Activated T-helper 1 cell treated with anti-CD3 and anti-CD28 coated beads, Interleukin-12 subunit alpha, Interleukin-12 subunit beta, Interleukin-2, Interleukin-4 antibody, amounts not matched to agents 30 ng/mL and 10 ng/mL and 1 ng/mL, durations not matched to agents 14 hours and 24 hours and 36 hours (primary cell): Measurements from ENCODE around the gene TMC7. TPM values are rescaled to one million over a fixed set of nuclear protein-coding genes. Genes with fewer than 3 reads are reported as not detected.
"Not testable (repeated sequence)": the region's sequence is repeated elsewhere in the genome, so short reads cannot be mapped to it uniquely, and the experiment has no call there.

ENCODE experiments used
- DNase-seq: peaks from one replicate; pipeline ENCODE4 v3.0.0; 2021; ENCODE audit warnings: low spot score
- H3K27ac Mint-ChIP-seq: one replicate; pipeline ENCODE4 v1.8.0; 2021; ENCODE audit warnings: mild to moderate bottlenecking, mixed read lengths
- H3K27me3 Mint-ChIP-seq: one replicate; pipeline ENCODE4 v1.8.0; 2022; ENCODE audit warnings: mild to moderate bottlenecking, moderate library complexity, mixed read lengths; ENCODE audit not compliant: insufficient read depth
- H3K36me3 Mint-ChIP-seq: one replicate; pipeline ENCODE4 v1.8.0; 2021; ENCODE audit warnings: low read depth, mixed read lengths
- H3K4me1 Mint-ChIP-seq: one replicate; pipeline ENCODE4 v1.8.0; 2021; ENCODE audit warnings: low read depth, mixed read lengths
- H3K4me3 Mint-ChIP-seq: one replicate; pipeline ENCODE4 v1.8.0; 2021; ENCODE audit warnings: mild to moderate bottlenecking, moderate library complexity, mixed read lengths
- H3K9me3 Mint-ChIP-seq: one replicate; pipeline ENCODE4 v1.8.0; 2021; ENCODE audit warnings: mixed read lengths
- intact Hi-C: fragments of 100-400 bp; cut with micrococcal nuclease; formaldehyde crosslinking; loops from one replicate; pipeline ENCODE4 v1.15.1; 2024
- total RNA-seq: library from RNA; stranded (reverse); gene quantifications from 2 replicates; pipeline ENCODE4 v1.2.3, GENCODE V29; 2022

TMC7 gene
- total RNA-seq: 0.05 TPM in 1 of 2 replicates, not detected in the other

DNA sequence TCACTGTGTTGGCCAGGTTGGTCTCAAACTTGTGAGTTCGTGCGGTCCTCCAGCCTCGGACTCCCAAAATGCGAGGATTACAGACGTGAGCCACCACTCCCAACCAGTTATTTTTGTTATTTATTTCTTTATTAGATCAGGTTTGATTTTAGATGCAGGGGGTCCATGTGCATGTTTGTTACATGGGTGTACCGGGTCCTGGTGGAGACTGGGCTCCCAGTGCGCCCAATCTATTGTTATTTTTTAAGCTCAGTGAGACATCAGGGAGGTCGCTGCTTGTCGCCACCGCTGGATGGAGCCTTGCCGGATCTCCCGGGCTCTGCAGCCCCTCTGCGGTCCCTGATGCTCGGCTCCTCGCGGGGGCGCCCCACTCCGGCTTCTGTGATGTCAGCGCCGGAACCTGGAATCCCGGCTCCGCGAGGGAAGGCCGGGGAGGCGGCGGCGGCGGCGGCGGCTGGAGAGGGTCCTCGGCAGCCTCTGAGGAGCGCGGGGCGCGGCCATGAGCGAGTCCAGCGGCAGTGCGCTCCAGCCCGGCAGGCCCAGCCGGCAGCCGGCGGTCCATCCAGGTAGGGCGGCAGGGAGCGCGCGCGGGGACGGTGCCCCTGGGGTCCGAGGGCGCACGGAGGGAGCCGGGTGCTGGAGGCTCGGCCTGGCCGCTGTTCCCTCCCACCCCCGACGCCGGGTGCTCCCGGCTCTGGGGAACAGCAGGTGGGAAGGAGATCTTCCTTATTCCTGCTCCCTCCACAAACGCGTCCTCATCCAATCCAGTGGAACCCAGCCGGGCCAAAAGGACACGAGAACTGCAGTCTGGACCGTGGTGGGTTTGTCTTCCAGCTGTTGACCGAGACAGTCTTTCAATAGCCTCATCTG lies at the start of gene TMC7:
Gene TMC7, plus strand, starts transcription at position 370 of the 870 bp plus-strand sequence. Its CDS starts 130 bp downstream, at position 500.
- DNase-seq: no peak
- Mint-ChIP-seq H3K4me3 (no peak within 1 kb of the TSS), H3K4me1 (no peaks in the 10 kb centered on the region), H3K27me3 (peaks cover 47% of the 10 kb centered on the region), H3K36me3 (no peaks in the 10 kb centered on the region), H3K27ac (no peak within 1 kb of the TSS), H3K9me3 (no peaks in the 10 kb centered on the region)
- intact Hi-C loops: no loop called here

DNA sequence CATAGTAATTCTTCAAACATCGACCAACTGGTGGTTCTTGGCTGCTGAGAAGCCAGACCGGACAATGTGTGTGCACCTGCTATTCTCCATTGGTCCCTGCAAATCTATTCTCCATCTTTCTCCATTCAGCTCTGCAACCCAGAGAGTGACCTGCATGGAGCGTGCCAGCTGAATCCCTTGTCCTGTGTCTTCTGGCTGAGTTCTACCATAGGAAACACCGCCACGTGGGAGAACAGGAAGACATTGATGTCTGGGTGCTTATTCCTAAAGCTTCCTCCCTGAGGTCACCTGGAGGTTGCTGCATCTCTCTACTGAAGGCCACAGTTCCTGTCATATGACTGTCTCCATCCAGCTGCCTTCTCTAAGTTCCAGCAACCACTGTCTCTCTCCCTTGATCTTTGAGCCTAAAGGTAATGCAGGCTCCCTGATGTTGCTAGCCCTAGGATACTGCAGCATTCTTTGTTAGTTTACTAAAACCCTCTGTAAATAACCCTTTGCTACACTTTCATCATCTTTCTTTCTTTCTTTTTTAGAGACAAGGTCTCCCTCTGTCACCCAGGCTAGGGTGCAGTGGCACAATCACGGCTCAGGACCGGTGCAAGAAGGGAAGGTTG lies 46.9 kb upstream of the TMC7 start:
- H3K27ac Mint-ChIP-seq: no peak overlapping the region
- no peaks in the 10 kb centered on the region for H3K9me3 Mint-ChIP-seq
- H3K4me3 Mint-ChIP-seq: no peak overlapping the region
- DNase-seq: no peak
- H3K36me3 Mint-ChIP-seq: peaks cover 5% of the 10 kb centered on the region
- peaks cover 33% of the 10 kb centered on the region for H3K4me1 Mint-ChIP-seq
- peaks cover 3% of the 10 kb centered on the region for H3K27me3 Mint-ChIP-seq
- intact Hi-C loops: no loop called here

DNA sequence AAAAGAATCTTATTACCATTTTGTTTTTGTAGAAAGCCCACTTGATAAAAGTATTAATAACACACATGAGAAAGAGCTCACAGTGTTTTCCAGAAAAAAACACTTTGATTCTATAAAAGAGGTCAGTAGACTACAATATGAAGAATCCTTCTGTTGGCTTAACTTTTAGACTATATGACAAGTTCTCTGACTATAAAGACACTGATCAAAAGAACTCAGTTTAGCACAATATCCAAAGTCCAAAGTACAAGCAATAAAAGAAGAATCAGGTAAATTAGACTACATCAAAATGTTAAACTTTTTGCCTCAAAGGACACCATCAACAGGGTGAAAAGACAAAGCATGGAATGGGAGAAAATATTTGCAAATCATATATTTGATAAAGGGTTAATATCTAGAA lies 46.3 kb upstream of the TMC7 start:
- H3K9me3 Mint-ChIP-seq: no peaks in the 10 kb centered on the region
- no peak overlapping the region for H3K27ac Mint-ChIP-seq
- peaks cover 3% of the 10 kb centered on the region for H3K27me3 Mint-ChIP-seq
- H3K36me3 Mint-ChIP-seq: peaks cover 5% of the 10 kb centered on the region
- H3K4me1 Mint-ChIP-seq: peaks cover 27% of the 10 kb centered on the region
- DNase-seq: no peak
- intact Hi-C loops: no loop called here
- no peak overlapping the region for H3K4me3 Mint-ChIP-seq

DNA sequence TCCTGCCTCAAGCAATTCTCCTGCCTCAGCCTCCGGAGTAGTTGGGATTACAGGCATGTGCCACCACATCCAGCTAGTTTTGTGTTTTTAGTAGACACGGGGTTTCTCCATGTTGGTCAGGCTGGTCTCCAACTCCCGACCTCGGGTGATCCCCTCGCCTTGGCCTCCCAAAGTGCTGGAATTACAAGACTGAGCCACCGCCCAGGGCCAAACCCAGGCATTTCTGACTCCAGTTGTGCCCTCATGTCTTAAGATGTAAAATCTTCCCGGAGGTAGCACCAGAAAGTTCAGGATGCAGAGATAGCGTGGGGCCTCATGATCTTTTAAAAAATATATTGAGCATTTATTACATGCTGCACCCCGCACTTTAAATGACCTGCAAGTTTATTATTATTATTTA lies 44.7 kb upstream of the TMC7 start:
- Mint-ChIP-seq H3K27me3 (no peaks in the 10 kb centered on the region), H3K9me3 (no peaks in the 10 kb centered on the region), H3K27ac (no peak overlapping the region), H3K4me3 (no peak overlapping the region), H3K36me3 (peaks cover 3% of the 10 kb centered on the region), H3K4me1 (peaks cover 25% of the 10 kb centered on the region)
- intact Hi-C loops: no loop called here
- no peak for DNase-seq

DNA sequence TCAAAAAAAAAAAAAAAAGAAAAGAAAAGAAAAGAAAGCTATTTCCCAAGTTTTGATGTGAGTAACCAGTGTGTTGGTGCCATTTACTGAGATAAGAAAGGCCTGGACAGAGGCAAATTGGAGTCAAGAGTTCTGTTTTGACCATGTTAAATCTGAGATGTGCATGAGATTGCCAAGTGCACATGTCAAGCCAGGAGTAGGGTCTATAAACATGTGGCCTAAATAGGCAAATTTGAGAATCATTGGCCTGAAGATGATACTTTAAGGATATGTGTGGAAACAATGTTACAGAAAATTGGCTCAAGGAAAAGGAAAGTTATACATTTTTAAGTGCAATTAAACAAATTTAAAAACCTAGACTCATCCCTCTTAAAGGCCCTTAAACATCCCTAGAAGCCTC lies 42.3 kb upstream of the TMC7 start:
- H3K9me3 Mint-ChIP-seq: no peaks in the 10 kb centered on the region
- intact Hi-C loops: no loop called here

DNA sequence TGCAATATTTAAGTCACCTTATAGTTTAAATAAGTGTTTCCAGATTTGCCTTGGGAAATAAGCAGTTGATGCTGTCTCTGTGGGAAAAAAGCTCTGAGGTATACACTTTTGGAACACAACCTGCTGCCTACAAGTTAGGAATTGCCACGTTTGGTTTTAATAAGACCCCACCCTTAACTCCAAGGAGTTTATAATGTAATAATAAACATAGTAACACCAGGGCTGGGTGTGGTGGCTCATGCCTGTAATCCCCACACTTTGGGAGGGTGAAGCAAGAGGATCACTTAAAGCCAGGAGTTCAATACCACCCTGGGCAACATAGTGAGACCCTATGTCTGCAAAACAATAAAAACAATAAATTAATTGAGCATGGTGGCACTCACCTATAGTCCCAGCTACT lies 41.7 kb upstream of the TMC7 start:
- intact Hi-C loops: no loop called here
- peaks cover 42% of the 10 kb centered on the region for H3K4me1 Mint-ChIP-seq
- H3K27me3 Mint-ChIP-seq: no peaks in the 10 kb centered on the region
- DNase-seq: no peak
- peaks cover 1% of the 10 kb centered on the region for H3K36me3 Mint-ChIP-seq
- H3K9me3 Mint-ChIP-seq: no peaks in the 10 kb centered on the region
- H3K27ac Mint-ChIP-seq: no peak overlapping the region
- H3K4me3 Mint-ChIP-seq: no peak overlapping the region

More for the DNA sequence above, 42.3 kb upstream of the TMC7 start:
- no peaks in the 10 kb centered on the region for H3K27me3 Mint-ChIP-seq
- H3K36me3 Mint-ChIP-seq: peaks cover 4% of the 10 kb centered on the region
- no peak overlapping the region for H3K4me3 Mint-ChIP-seq
- H3K27ac Mint-ChIP-seq: no peak overlapping the region
- no peak for DNase-seq
- peaks cover 42% of the 10 kb centered on the region for H3K4me1 Mint-ChIP-seq

DNA sequence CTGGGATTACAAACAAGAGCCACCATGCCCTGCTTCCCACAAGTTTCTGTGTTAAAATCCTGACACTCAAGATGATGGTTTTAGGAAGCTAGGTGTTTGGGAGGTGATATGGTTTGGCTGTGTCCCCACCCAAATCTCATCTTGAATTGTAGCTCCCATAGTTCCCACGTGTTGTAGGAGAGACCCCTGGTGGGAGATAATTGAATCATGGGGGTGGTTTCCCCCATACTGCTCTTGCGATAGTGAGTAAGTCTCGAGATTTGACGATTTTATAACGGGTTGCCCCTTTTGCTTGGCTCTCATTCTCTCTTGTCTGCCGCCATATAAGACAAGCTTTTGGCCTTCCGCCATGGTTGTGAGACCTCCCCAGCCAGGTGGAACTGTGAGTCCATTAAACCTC lies 40.3 kb upstream of the TMC7 start:
- no peaks in the 10 kb centered on the region for H3K9me3 Mint-ChIP-seq
- peak overlapping the region; percentile 44 for H3K27ac Mint-ChIP-seq
- intact Hi-C loops: no loop called here
- no peak overlapping the region for H3K4me3 Mint-ChIP-seq
- no peak for DNase-seq
- H3K4me1 Mint-ChIP-seq: peaks cover 35% of the 10 kb centered on the region
- peaks cover 1% of the 10 kb centered on the region for H3K36me3 Mint-ChIP-seq
- H3K27me3 Mint-ChIP-seq: no peaks in the 10 kb centered on the region

- Mint-ChIP-seq H3K9me3 (no peaks in the 10 kb centered on the region), H3K4me3 (no peak overlapping the region), H3K36me3 (peaks cover 1% of the 10 kb centered on the region), H3K27me3 (no peaks in the 10 kb centered on the region), H3K27ac (no peak overlapping the region), H3K4me1 (peaks cover 37% of the 10 kb centered on the region)
- no peak for DNase-seq
- intact Hi-C loops: loop anchor here (5.0 kb wide), 2 partner anchors 143 to 437 kb away; partner anchors contain the start of gene ARL6IP1
These were observed 38.5 kb upstream of the TMC7 start for GRCh38 chr16:18945233-18945632.

- peaks cover 1% of the 10 kb centered on the region for H3K36me3 Mint-ChIP-seq
- H3K4me1 Mint-ChIP-seq: peaks cover 46% of the 10 kb centered on the region
- DNase-seq: no peak
- no peaks in the 10 kb centered on the region for H3K27me3 Mint-ChIP-seq
- intact Hi-C loops: loop anchor here (5.0 kb wide), 2 partner anchors 146 to 434 kb away; partner anchors contain the start of gene ARL6IP1
- H3K27ac Mint-ChIP-seq: no peak overlapping the region
- no peak overlapping the region for H3K4me3 Mint-ChIP-seq
- H3K9me3 Mint-ChIP-seq: no peaks in the 10 kb centered on the region
These were observed 35.2 kb upstream of the TMC7 start for GRCh38 chr16:18948372-18949020.

DNA sequence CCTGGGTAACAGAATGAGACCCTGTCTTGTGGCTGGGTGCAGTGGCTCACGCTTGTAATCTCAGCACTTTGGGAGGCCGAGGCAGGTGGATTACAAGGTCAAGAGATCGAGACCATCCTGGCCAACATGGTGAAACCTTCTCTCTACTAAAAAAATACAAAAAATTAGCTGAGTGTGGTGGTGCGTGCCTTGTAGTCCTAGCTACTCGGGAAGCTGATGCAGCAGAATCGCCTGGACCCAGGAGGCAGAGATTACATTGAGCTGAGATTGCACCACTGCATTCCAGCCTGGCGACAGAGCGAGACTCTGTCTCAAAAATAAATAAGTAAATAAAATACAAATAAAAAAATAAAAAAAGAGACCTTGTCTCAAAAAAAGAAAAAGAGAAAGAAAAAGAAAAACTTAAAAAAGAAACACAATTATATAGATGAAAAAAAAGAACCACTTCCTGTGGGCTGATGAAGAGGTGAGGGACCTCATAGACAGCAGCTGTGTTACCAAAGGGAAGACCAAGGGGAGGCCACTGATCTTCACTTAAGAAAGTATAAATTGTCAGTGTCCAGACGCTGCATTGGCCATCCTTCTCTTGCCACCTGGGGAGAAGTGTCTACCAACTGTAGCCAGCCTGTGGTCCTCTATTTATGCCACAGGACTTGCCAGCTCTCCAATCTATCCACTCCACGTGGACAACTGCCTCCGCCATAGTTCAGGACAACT lies 33.1 kb upstream of the TMC7 start:
- H3K36me3 Mint-ChIP-seq: no peaks in the 10 kb centered on the region
- intact Hi-C loops: no loop called here

GRCh38 chr16:18953547-18953946 lies 30.2 kb upstream of the TMC7 start:
- H3K36me3 Mint-ChIP-seq: no peaks in the 10 kb centered on the region
- DNase-seq: no peak
- intact Hi-C loops: no loop called here
- peaks cover 6% of the 10 kb centered on the region for H3K27me3 Mint-ChIP-seq
- no peaks in the 10 kb centered on the region for H3K9me3 Mint-ChIP-seq
- H3K4me3 Mint-ChIP-seq: no peak overlapping the region
- peaks cover 18% of the 10 kb centered on the region for H3K4me1 Mint-ChIP-seq
- no peak overlapping the region for H3K27ac Mint-ChIP-seq

More for the DNA sequence above, 33.1 kb upstream of the TMC7 start:
- DNase-seq: no peak
- Mint-ChIP-seq H3K4me3 (no peak overlapping the region), H3K27me3 (peaks cover 6% of the 10 kb centered on the region), H3K27ac (no peak overlapping the region), H3K9me3 (no peaks in the 10 kb centered on the region), H3K4me1 (peaks cover 34% of the 10 kb centered on the region)

DNA sequence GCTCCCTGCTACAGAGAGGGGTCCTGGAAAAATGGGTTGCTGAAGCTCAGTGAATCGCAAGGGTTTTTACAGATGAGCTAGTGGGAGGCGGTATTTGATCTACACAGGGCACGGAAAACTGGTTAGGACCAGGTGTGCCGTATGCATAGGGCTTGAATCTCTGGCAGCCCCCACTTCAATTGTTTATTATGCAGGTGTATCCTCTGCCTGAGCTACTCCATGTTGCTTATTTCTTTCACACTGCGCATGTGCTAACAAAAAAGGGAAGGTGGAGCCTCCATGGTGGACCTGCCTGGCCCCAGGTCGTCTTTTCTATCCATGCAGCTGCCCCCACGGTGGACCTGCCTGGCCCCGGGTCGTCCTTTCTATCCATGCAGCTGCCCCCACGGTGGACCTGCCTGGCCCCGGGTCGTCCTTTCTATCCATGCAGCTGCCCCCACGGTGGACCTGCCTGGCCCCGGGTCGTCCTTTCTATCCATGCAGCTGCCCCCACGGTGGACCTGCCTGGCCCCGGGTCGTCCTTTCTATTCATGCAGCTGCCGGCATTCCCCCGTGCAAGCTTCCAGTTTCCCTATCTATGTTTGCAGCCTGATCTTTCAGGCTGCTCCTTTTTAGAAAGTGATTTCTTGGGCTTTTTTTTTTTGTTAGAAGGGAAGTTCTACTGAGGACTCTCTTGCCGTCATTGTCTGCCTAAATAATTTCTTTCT lies 27.7 kb upstream of the TMC7 start:
- peak overlapping the region; percentile 26 for H3K27ac Mint-ChIP-seq
- H3K4me1 Mint-ChIP-seq, intact Hi-C loops, DNase-seq, H3K9me3 Mint-ChIP-seq, H3K27me3 Mint-ChIP-seq, H3K36me3 Mint-ChIP-seq: not testable (repeated sequence)
- H3K4me3 Mint-ChIP-seq: peak overlapping the region; percentile 5
